Fibroblast of upper back skin (primary cell): ENCODE measurements around the gene SARDH.
"Not testable (repeated sequence)": the region's sequence is repeated elsewhere in the genome, so short reads cannot be mapped to it uniquely, and the experiment has no call there.

ENCODE experiments used
- DNase-seq: peaks from one replicate; pipeline ENCODE4 v3.0.0-alpha.2; 2013

Gene SARDH

GRCh38 chr9:133759146-133759900, 21.2 kb upstream of the SARDH start:
- no peak for DNase-seq

DNA sequence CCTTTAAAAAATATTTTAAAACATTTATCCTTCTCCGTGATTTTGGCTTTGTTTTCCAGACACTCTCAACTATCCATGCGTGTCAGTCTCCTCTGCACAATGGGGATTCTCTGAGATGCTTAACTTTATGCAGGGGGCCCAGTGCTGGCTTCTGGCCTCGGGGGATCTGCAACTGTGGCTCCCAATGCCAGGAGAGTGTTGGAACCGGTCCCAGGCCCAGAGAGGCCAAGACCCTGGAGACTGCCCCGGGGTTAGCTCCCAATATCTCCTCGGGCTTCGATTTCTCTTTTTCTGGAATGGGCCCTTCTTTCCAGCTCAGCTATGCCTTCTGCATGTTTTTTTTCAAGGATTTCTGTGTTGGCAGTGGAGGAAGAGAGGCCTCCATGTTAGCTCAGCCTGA, 20.1 kb upstream of the SARDH start:
- DNase-seq: no peak

GRCh38 chr9:133754688-133755227, 16.6 kb upstream of the SARDH start:
- peak; percentile 6 for DNase-seq

GRCh38 chr9:133754187-133754586, 16.0 kb upstream of the SARDH start:
- no peak for DNase-seq

DNA sequence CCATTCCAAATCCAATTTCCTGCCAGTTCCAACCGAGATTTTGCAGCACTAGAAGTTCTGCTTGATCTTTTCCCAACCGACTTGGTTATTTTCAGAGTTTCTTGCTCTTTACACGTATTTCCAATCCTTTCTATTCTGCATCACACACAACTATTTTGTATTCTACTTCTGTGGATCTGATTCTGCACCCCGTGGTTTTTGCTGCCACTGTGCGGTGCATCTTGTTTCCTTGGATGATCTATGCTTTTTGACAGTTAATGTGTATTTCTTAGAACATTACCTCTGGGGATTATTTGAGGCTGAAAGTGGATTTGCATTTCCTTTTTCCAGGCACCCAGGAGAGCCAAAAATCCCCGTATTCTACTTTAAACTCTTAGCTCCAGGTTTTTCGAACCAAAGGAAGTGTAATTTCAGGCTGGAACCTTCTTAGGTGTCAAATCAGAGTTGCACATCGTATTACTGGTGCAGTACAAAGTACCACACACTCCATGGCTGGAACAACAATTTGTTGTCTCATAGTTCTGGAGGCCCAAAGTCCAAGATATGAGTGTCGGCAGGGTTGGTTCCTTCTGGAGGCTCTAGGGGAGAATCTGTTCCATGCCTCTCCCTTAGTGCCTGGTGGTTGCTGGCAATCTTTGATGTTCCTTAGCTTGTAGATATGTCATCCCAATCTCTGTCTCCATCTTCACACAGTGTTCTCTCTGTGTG, 14.7 kb upstream of the SARDH start:
- no peak for DNase-seq

GRCh38 chr9:133750982-133751649, 13.0 kb upstream of the SARDH start:
- DNase-seq: no peak

DNA sequence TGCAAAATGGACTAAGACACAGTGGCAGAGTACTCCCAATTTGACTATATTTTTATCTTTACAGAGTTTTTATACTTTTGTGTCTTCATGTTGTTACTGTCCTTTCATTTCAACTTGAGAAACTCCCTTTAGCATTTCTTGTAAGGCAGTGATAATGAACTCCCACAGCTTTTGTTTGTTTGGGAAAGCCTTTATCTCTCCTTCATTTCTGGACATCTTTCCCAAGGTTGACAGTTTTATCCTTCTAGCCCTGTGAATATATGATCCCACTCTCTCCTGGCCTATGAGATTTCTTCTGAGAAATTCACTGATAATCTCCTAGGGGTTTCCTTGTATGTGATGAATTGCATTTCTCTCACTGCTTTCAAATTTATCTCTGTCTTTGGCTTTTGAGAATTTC, 9.2 kb upstream of the SARDH start:
- DNase-seq: no peak

DNA sequence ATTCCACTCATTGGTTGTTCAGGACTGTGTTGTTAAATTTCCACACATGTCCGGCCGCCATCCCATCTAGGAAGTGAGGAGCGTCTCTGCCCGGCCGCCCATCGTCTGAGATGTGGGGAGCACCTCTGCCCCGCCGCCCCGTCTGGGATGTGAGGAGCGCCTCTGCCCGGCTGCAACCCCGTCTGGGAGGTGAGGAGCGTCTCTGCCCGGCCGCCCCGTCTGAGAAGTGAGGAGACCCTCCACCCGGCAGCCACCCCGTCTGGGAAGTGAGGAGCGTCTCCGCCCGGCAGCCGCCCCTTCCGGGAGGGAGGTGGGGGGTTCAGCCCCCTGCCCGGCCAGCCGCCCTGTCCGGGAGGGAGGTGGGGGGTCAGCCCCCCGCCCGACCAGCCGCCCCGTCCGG, 6.4 kb upstream of the SARDH start:
- DNase-seq: not testable (repeated sequence)

GRCh38 chr9:133742849-133743444, 4.8 kb upstream of the SARDH start:
- peak; percentile 59 for DNase-seq

DNA sequence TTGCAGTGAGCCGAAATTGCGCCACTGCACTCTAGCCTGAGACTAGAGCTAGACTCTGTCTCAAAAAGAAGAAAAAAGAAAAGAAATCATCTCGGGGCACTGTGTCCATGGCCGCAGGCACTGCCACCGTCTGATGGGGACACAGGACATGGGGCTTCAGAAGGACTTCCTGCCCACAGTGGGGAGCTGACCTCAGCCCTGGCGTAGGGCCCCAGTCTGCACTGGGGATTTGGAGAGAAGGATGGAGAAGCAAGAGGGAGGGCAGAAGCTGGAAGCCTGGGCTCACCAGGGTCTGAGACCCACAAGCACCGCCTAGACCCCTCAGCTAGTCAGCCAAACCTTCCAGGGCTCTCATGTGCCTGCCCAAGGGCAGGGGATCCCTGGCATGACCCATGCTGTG, 4.1 kb upstream of the SARDH start:
- no peak for DNase-seq

GRCh38 chr9:133741716-133742115, 3.6 kb upstream of the SARDH start:
- no peak for DNase-seq

DNA sequence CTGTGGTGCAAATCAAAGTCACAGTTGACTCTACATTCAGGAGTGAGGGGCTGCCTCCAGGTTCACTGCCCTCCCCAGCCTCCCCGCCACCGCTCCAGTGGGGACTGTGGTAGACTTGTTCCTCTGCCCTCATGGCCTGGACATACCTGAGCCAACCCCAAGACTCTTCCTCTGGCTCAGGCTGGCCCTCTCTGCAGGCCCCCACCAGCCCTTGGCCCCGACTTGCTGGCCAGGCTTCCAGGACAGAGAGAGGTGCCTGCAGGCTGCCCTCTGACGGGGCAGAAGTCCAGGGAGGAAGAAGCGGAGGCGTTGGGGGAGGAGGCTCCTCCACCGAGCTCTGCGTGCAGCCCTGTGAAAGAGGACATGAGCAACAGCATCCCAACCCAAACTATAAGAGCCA, 2.8 kb upstream of the SARDH start:
- DNase-seq: no peak

DNA sequence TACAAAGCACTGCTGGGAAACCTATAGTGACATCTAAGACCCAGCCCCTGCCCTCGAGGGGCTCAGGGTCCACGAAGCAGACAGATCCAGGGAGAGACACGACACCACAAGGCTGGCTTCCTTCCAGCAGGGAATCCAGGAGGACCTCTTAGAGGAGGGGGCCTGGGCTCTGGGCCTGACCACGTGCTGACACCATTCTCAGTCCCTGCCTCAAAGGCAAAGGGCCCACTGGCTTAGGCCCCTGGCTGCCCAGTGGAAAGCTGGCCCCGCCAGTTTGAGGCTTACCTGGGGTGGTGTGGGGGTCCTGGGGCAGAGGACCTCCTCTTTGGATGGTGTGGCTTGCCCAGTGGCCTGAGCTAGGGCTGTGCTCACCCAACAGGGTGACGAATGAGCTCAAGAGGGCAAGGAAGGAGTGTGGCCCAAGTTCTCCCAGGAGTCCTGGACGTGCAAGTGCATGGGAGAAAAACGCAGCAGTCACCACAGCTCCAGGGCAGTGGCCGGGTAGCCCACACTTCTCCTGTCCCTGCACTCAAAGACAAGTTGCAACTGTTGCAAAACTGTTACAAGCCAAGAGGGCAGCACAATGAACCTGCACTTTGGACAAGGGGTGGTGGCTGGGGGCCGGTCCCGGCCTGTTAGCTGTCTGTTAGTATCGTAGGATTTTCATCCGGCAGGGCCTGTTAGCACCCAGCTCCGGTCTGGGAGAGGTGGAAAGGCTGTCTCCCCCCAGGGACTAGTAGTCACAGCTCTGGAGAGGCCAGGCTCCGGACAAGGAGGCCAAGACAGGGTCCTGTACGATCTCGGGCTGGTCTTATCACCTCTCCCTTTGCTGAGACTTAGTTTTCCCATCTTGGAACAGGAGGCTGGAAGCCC, 1.5 kb upstream of the SARDH start:
- no peak for DNase-seq

- DNase-seq: no peak
Measured at GRCh38 chr9:133738640-133739225, 581 bp upstream of the SARDH start.

GRCh38 chr9:133737071-133737773, 930 bp downstream of the SARDH start:
- no peak for DNase-seq

GRCh38 chr9:133735931-133736330, 2.2 kb downstream of the SARDH start:
- no peak for DNase-seq

GRCh38 chr9:133735415-133735775, 2.8 kb downstream of the SARDH start:
- no peak for DNase-seq

DNA sequence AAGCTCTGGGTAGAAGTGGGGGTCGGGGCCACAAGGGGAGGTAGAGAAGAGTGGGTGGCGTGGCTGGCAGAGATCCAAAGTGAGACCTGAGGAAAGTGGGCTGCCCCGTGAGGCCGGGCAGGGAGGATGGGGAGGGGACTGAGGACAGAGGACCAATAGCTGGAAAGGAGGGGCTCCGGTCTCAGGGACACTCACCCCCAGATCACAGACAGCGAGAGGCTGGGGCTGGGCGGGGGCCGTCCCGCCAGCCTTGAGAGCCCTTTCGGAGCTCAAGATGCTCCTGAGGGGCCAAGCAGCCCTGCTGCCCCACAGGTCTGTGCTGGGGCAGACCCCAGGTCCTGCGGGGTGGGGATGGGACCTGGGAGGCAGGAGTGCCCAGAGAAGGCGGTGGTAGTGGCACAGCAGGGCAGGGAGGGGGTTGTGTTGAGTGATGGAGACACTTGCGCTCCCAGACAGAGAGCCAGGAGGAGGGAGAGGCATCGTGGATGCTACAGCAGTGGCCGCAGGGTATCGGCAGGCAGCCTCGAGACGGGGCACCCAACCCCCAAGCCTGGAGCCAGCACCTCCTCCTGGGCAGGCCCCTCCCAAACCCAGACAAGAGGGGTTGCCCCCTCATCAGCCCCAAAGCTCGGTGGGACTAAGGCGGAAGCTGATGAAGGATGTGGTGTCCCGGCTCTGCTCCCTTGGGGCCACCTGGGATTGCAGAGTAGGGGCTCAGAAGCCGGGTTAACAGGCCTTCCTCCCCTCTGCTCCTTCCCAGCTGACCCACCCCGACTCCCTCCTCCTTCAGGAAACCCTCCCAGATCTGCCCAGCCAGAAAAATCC, 3.4 kb downstream of the SARDH start:
- DNase-seq: no peak

GRCh38 chr9:133733796-133734533, 4.2 kb downstream of the SARDH start:
- DNase-seq: no peak

- DNase-seq: no peak
Measured at GRCh38 chr9:133733421-133733795, 4.7 kb downstream of the SARDH start.
